GM21723 (cell line): ENCODE measurements around the gene SERPINA5.
"Not testable (repeated sequence)": the region's sequence is repeated elsewhere in the genome, so short reads cannot be mapped to it uniquely, and the experiment has no call there.

Source experiments
- ATAC-seq: cut with Tn5 transposase; IDR thresholded peaks from one replicate; pipeline ENCODE4 v1.9.1; 2021; ENCODE audit warnings: mild to moderate bottlenecking, moderate library complexity; ENCODE audit not compliant: unreplicated experiment

SERPINA5 gene

DNA sequence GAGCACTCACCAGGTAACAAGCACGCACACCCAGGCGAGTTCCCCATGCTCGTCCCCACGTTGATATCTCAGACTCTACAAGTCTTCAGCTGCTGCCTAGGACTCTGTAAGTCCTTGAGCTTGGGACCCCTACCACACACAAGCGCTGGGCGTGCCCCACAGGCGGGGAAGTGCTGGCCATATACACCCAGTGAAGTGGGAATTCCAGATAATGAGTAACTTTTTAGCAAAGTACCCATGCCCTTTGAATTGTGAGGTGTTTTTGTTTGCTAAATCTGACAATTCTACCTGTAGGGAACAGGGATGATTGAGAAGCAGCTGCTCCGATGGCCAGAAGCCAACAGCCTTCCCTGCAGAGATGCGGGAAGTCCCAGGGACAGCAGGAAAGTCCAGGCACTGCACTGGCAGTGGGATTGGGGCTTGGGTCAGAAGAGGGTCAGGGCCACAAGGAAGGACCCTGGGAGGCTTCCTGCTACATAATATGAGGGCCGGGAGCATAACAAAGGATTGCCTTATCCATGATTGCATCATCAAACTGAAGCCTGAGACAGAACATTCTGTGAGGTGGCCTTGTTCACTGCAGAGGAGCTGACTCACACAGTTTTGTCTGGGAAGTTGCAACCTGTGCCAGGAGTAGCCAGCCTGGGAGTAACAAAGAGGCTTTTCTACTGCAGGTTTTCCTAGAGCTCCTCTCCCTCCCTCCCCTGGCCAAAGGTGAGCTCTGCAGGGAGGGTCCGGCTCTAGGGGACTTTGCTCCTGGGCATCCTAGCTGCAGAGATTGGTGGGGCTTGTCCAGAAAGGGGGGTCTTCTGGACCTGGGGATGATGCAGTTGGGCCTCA lies 17.8 kb downstream of the SERPINA5 start:
- ATAC-seq, result no peak

DNA sequence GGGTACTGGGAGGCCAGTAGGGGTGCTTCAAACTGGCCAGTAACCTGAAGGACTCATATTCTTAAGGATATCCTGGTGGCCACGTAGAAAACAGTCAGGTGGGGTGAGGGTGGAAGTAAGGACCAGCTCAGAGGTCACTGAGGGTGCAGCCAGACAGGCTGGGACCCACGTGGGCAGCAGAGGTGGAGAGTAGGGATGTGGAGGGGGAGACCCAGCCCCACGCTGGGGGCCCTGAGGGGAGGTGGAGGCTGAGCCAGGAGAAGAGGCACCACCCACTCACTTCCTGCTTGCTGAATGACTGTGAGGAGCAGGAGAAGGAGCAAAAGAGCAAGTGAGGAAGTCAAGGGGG lies 18.4 kb downstream of the SERPINA5 start:
- ATAC-seq, result no peak

DNA sequence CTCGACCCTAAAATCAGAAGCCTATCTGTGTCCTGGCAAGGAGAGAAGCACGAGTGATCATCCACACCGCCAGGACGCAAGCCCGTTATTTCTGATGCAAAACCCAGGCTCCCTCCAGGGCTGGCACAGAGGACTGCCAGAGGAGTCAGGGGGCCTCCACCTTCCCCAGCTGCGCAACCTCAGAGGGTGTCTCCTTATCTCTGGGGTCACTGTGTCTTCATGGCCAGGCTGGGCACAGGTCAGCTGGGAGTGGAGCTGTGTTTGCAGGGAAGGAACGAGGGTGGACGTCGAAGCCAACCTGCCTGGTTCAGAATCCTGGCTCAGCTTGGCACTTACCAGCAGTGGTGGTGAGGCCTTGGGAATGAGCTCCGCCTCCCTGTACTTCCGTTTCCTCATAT lies 18.9 kb downstream of the SERPINA5 start:
- ATAC-seq, result no peak

DNA sequence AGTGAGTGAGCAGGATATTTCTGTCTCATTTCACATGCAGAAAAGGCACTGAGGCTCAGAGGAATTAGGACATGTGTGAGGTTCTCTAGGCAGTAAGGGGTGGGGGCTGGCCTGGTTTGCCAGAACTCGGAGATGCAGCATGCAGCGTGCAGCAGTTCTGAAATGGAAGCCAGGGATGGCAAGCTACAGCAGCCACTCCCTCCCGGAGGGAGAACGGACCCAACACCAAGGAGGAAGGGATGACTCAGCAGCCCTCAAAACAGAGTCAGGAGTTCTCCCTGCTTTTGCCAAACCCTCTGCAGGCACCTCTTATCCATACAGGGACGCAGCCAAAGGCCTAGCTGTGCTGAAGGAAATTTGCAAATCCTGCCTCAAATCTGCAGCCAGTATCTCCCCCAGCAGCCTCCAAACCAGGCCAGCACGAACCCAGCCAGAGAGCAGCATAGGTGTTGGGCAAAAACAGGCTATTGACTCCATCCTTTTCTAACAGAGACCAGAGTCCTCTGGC lies 20.7 kb downstream of the SERPINA5 start:
- ATAC-seq, result no peak

DNA sequence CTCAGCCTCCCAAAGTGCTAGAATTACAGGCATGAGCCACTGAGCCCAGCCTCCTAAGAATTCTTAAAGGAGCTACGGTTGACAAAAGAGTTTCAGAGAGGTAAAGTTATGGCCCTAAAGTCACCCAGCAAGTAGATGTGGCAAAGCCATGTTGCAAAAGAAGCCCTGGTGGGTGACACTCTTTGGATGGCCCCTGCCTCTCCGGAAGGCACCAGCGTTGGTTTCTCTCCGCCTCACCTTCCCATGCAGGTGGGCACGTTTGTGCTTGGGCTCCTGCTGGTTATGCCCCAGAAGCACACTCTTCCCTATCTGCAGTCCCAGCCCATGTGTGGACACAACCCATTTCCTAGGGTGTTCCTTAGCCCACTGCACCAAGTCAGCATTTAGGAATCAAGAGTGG lies 21.5 kb downstream of the SERPINA5 start:
- ATAC-seq, result no peak

DNA sequence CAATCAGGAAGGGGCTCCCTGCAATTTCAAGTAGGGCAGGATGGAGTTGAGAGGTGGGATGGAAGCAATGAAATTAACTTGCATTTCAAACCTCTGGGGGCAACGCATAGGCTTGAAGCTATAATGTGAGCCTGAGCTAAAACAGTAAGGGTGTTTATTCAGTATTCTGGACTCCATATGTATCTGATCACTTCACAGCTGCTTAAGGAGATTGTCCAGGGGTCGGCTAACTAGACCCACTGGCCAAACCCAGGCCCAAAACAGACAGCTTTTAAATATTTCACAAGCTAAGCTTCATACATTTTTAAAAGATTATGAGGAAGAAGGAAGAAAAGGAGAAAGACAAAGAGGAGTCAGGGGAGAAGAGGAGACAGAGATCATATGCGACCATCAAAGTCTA lies 24.1 kb downstream of the SERPINA5 start:
- ATAC-seq, result no peak

DNA sequence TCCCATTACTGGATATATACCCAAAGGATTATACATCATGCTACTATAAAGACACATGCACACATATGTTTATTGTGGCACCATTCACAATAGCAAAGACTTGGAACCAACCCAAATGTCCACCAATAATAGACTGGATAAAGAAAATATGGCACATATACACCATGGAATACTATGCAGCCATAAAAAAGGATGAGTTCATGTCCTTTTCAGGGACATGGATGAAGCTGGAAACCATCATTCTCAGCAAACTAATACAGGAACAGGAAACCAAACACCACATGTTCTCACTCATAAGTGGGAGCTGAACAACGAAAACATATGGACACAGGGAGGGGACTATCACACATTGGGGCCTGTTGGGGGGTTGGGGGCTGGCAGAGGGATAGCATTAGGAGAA lies 27.7 kb downstream of the SERPINA5 start:
- ATAC-seq, result not testable (repeated sequence)

DNA sequence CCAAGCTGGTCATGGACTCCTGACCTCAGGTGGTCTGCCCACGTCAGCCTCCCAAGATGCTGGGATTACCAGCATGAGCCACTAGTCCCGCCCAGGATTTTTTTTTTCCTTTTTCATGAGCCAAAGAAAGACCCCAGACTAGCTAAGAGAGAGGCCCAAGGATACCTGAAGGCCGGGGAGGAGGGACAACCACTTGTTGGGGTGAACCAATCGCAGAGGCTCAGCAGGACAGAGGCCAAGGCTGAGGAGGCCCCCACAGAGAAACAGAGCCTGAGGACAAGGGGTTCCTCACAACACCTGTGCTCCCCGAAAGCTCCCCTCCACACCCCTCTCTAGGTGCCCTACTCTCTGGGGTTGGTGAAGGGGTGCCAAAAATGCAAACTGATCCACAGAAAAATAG lies 30.0 kb downstream of the SERPINA5 start:
- ATAC-seq, result no peak

DNA sequence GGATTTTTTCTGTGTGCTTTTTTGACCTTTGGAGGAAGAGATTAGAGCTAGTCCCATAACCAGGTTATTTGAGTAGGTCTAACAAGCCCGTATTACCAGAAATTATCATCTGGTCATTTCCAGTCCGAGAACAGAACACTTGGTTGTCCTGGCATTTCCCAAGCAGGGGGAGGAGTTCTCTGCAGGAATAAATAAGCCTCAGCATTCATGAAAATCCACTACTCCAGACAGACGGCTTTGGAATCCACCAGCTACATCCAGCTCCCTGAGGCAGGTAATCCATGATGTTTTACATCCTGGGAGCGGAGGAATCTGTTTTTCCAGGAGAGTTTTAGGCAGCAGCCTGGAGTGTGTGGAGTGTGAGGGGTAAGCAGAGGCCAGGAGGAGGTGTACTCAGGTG lies 30.9 kb downstream of the SERPINA5 start, which contains the start of gene SERPINA3:
Gene SERPINA3, plus strand, starts transcription at position 218 of the 400 bp plus-strand sequence. CDS start 2,051 bp downstream, outside the sequence.
- no peak for ATAC-seq

DNA sequence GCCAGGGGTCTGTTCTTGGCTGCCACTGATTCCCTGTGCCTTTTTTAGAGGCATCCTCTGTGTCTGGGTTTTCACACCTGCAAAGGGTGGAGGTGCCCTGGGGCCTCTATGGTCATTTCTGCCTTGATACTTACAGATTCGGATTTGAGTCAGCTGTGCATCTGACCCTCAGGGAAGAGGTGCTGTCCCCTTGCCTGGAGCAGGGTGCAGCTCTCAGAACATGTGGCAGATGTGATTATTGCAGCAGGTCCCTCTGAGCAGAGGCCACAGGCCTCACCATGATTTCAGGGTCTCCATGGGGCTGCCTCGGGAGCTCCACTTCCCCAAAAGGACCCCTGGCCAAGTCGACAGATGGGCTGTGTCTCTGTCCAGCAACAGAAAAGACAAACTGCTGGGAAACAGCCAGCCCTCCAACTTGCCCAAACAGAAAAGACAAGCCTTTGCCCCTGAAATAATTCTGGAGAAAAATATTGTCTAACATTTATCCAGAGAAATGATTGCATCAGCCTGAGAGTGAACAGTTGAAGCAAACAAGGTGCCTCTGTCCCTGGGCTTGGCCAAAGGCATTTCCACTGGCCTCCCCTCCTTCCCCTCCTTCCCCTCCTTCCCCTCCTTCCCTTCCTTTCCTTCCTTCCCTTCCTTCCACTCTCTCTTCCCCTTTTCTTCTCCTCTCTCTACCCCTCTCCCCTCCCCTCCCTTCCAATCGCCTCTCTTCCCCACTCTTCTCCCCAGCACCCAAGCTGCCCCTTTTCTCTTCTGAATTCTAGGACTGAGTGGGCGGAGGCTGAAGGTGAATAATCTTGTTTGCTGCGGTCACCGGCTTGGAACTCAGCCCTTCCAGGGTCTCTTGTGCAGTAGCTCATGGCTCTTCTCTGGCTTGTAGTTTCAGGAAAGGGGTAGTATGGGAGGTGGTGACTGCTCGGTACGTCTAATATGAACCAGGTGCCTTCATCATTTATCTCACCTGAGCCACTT lies 31.6 kb downstream of the SERPINA5 start:
- ATAC-seq, result no peak

DNA sequence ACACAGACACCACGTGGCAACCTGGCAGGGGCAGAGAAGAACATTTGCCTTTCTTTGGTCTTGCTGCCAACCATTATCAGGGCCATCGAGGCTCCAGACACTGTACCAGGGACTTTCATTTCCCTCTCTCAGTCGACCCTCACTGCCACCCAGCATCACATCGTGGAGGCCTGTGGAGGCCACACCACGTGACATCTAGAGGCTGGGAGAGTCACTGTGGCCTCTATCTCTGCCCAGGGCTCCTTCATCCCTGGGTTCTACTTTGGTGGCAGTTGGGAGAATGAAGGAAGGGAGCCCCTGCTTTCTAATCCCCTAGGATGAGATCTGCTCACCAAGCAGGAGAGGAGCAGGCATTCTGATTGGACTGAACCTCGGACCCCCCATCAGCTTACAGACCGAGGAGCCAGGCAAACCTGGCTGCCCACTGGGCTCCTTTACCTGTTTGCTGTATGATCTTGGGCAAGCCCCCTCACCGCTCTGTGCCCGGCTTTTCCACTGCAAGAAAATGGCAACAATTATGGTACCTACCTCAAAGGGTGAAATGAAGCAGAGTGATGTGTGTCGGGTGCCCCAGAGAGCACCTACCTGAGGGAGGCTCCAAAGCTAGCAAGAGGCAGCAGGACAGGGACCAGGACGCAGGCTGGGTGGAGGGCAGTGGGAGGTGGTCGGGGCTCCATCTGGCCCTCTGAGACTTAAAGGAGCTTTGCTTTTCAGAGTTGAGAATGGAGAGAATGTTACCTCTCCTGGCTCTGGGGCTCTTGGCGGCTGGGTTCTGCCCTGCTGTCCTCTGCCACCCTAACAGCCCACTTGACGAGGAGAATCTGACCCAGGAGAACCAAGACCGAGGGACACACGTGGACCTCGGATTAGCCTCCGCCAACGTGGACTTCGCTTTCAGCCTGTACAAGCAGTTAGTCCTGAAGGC lies 32.8 kb downstream of the SERPINA5 start:
- no peak for ATAC-seq

DNA sequence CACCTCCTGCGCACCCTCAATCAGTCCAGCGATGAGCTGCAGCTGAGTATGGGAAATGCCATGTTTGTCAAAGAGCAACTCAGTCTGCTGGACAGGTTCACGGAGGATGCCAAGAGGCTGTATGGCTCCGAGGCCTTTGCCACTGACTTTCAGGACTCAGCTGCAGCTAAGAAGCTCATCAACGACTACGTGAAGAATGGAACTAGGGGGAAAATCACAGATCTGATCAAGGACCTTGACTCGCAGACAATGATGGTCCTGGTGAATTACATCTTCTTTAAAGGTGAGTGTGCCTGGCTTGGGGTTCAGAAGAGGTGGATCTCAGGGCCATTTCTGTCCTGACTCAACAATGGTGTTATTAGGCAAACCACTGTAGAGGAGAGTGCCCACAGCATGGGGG lies 33.6 kb downstream of the SERPINA5 start:
- ATAC-seq, result no peak

DNA sequence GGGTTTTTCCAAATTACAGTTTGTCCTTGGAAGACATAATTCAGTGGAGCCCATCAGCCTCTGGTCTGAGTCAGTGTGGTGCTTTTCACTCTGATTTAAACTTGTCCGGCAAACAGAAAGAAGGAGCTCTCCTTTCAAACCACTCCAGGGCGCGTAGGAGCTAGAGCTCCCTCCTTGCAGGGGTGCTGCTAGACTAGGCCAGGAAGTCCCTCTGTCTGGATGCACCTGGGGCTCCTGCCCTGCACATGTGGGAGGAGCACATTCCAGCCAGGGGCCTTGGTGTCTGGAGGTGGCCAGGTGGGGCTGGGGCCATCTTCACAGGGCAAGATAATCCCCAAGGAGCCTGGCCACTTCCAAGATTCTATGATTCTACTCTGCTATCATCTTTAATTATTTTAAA lies 34.0 kb downstream of the SERPINA5 start:
- ATAC-seq, result no peak

DNA sequence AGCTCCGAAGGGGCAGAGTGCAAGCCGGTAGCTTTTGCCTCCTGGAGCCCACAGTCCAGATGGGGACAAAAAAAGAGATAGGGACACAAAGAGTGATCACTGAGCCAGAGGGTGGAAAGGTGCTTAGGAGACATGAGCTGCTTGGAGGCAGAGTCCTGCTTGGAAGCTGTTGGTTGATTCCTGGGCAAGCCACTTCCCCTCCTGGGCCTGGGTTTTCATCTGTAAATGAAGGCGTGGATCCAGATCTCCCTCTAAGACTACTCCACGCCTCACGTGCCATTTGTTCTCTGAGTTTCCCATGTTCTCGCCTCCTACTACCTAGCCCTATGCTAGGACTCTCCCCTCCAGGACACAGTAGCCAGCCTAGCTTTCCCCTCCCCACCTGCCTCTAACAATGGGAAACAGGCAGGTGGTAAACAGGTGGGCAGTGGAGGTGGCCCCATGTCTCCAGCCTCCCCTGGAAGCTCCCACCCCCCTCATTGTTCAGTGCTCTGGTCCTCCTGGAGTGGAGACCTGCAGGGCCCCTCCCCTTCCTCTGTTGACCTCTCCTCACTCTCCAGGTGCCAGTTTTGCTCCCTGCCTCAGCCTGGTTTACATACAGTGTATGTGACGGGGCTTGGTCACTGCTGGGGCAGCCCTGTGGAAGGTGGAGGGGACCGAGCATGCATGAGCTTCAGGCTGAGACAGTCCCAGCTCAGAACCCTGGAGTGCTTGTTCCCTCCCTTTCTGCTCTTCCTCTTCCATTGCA lies 34.8 kb downstream of the SERPINA5 start:
- ATAC-seq, result no peak

DNA sequence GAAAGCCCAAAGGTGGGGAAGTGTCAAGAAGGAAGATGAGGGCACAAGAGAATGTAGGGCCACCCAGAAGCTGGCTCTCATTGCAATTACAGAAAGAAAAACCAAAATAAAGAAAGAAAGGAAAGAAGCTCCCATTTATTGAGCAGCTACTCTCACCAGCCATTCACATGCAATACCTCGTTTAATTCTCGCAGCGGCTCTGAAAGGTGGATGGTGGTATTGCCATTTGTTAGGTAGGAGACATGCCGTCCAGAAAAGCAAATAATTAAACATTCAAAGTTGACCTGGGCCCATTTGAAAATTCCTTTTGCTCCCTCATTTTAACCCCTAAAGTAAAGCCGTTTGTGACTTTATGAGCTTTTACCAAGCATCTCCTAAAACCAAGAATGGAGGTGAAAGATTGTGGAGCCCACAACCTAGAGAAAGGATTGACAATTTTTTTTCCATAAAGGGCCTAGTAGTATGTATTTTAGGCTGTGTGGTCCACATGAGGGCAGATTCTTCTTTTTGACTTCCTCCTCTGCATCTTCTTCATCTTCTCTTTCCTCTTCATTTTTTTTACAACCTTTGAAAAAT lies 36.2 kb downstream of the SERPINA5 start:
- no peak for ATAC-seq

DNA sequence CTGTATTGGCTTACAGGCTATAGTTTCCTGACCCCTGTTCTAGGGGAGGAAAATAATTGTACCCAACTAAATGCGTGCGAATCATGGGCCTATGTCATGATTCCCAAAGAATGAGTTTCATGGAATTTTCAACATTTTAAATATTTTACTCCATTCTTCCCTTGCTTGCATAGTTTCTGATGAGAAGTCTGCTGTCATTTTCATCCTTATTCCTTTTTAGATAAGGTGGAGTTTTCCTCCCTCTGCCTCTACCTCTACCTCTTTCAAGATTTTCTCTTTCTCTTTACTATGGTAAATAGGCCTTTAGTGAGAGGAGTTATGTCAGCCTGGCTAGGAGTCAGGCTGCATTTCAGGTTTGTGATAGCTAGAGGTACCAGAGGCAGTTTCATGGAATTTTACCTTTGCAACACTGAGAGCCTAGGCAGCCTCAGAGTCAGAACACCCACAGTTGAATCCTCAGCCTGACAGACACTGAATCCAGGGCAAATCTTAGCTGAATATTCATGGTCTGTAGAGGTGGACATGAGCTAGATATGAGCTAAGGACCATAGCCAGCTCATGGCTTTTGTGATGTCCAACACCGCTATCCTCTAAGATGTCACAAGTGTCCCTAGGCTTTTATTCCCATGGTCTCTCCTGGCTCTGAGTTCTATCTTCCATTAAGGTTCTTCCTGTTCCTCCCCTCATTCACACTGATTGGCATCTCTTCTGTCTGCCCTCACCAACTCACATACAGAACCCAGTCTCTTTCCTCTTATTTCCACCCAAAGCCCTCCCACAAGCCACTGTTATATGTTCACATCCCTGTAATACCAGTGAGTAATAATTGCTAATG lies 37.0 kb downstream of the SERPINA5 start:
- ATAC-seq, result no peak

DNA sequence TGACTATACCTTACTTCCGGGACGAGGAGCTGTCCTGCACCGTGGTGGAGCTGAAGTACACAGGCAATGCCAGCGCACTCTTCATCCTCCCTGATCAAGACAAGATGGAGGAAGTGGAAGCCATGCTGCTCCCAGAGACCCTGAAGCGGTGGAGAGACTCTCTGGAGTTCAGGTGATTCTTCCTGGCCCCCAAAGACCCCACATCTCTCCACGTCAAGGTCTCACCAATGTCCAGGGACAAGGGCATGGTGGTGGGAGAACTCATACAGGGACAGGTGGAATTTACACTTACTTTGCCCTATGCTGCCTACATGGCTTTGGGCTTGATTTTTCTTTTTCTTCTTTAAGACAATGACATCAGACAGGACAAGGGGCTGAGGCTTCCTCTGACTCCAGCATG lies 38.1 kb downstream of the SERPINA5 start:
- no peak for ATAC-seq

DNA sequence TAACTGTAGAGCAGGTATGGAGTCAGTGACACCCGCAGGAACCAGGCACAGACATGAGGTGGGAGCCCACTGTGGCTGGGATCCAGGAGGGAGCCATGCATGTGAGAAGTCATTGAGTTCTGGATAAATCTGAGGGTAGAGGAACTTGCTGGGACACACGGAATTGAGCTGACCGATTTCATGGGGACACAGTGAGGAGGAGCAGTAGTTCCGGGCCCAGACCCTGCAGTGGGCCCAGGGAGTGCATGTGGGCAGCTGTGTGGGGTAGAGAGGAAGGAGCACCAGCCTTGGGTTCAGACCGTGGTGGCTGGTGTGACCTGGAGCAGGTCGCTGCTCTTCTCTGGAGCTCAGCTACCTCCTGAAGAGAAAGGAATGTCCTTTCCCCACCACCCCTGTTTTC lies 39.4 kb downstream of the SERPINA5 start:
- ATAC-seq, result no peak
